Left kidney (tissue), 2 donors: Measurements from ENCODE around the gene TMEM198. TPM values are rescaled to one million over a fixed set of nuclear protein-coding genes. Genes with fewer than 3 reads are reported as not detected.

ENCODE experiments used
- DNase-seq: peaks from one replicate; pipeline ENCODE4 v3.0.0-alpha.2; 2013
- polyA plus RNA-seq: library from polyadenylated mRNA; unstranded; fragments of 120-200 nt; gene quantifications from one replicate; pipeline ENCODE4 v1.2.1, GENCODE V29; 2013; ENCODE audit not compliant: insufficient read length

Gene TMEM198
- polyA plus RNA-seq, 1 donor, result 2.5 TPM

DNA sequence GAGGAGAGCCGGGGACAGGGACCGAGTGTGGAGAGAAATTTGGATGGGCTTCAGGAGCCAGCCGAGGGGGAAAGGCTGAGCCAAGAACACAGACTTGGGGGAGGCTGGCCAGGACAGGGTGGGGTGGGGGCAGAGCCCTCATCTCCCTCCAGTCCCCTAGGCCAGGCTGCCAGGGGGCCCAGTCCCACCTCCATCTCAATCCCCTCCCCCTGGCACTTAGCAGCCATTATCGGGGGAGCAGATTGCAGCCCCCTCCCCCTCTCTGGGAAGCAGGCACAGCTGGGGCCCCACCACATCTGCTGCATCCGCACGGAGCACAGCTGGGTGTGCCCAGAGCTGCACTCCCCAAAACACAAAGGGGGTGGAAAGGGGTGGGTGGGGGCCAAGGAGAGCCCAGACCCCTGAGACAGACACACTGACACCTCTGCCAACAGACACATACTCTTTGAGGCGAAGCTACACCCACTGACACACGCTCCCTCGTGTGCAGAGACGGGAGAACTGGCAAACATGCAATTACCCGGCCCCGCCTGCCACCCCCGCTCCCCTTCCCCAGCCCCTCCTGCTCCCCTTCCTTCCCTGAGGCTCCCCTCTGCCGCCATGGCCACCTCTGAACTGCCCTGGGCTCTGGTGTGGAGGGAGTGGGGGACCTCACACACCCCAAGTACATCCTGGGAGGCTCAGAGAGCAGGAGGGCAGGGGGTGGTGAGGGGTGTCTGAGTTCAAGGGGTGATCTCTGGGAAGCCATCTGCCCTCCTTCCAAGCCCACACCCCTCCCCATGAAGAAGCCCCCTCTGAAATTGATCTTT lies 34.7 kb upstream of the TMEM198 start:
- DNase-seq, result no peak

DNA sequence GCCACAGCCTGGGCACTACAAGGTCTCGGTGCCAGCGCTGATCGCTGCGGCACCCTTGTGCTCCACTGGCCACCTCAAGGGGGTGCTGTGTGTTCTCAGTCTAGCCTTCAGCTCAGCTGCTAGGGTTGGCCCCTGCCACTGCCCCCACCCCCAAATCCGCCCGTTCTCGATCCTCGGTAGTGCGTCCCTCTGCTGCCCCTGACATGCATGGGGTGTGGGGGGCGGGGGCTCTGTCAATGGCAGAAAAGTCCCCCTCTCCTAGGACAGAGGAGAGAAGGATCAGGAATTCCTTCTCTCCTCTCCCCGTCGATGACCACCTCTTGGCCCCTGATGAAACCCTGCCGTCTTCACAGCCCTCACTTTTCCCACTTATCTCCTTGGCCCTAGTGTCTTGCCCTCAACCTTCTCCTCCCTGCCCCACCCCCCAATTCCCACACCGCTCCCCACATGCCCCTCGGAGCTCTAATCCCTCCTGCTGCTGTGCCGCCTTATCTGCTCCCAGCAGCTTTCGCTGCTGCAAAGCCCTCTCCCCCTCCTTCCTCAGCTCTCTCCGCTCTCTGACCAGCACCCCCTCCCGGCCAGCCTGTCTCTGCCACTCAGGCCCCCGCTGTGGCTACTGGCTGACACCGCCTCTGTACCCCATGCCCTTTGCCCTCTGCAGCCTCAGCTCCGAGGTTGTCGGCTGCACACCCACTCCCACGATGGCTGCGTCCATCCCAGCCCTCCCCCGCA lies 33.9 kb upstream of the TMEM198 start:
- no peak for DNase-seq

DNA sequence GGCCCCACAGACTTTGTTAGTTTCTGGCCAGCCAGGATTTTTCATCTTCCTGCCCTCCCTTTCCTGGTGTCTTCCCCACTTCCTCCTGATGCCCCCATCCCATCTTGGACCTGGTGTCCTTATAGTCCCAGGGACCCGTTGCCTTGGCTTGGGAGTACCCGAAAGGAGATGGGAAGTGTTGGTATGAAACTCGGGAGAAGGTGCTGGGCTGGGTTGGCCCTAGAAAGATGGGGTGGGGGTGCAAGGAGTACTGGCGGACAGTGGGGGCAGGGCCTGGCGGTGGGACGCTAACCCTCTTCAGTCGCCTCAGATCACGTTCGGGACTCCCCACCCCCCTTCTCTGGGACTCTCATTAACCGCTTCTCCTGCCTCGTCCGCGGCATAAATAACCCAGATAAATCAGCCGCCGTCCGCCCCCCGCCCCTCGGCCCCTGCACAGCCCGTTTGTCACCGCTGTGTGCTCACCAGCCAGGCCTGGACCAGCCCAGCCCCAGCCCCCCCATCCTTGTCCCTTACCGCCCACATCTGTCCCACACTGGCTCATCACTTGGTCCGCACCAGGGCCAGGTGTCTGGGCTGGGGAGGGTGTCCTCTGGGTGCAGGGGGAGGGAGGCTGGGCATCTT lies 33.2 kb upstream of the TMEM198 start:
- no peak for DNase-seq

DNA sequence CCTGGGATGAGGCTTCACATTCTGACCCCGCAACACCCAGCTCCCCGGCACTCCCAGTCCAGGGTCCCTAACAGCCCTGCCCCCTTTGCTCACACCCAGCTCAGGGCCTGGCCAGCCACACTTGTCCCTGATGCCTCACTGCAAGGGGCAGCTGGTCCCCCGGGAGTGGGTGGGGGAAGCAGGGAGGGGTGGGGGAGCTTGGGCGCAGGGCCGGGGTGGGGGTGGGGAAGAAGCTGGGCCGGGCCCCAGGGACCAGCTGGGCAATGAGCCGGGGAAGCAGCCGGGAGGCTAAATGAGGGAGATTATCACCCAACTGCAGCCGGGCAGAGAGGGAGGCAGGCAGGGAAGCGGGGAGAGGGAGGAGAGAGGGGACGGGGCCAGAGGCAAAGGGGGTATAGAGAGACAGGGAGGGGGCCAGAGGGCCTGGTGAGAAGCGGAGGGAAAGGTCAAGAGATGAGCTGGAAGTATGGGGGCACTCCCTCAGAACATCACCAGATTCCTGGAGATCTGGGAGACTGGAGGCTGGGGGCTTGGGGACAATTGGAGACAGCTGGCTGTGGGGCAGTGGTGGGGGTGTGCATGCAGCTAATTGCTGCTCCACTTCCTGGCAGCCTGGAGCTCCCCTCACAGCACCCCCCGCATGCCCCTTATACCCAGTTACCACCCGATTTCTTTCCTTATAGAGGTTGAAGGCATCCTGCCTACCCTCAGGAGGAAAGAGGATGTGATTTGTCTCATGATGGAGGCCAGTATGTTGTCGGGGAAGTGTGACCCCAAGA lies 32.1 kb upstream of the TMEM198 start:
- no peak for DNase-seq

DNA sequence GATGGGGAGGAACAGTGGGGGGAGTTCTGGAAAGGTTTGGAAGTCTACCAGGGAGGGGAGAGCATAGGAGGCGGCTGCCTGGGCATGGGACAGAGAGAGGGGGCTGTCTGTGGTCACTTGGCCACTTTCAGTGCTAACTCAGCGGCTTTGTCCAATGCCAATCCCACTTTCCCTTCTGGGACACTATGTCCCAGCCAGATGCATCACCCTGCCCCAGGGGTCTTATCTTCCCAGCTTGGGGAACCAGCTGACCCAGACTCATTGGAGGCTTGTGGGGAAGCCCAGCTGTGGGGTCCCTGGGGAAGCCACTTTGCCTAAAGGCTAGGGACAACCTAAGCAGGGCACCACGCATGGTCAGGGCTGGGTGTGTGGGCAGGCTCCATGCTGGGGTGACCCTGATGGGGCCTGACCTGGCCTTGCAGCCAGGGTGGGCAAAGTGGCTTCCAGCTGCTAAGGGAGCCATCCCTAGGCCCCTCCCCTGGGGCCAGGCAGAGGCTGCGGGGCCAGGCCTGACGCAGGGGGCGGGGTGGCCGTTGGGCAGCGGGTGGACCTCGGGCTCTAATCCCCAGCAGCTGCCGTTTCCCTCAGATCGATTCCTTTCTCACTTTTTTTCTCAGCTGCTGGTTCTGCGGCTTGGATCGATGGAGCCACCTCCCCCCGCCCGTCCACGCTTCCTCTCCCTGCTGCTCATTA lies 31.2 kb upstream of the TMEM198 start:
- DNase-seq, result no peak

DNA sequence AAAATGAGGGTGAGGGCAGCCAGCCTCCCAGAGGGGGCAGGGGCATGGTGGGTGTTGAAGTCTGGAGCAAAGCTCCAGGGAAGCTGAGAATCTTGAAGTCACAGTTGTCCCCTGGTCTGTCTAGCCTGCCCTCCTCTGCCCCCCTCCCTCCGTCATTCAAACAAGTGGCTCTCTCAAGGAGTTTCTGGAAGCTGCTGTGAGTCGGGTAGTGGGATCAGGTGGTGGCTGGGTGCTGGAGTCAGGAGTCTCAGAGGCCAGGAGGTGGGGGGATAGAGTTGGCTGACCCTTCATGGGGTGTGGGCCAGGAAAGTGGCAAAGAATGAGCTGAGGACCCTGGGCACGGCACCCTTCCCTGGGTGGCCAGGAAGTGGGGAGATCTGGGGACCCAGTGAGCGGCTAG lies 30.0 kb upstream of the TMEM198 start:
- no peak for DNase-seq

DNA sequence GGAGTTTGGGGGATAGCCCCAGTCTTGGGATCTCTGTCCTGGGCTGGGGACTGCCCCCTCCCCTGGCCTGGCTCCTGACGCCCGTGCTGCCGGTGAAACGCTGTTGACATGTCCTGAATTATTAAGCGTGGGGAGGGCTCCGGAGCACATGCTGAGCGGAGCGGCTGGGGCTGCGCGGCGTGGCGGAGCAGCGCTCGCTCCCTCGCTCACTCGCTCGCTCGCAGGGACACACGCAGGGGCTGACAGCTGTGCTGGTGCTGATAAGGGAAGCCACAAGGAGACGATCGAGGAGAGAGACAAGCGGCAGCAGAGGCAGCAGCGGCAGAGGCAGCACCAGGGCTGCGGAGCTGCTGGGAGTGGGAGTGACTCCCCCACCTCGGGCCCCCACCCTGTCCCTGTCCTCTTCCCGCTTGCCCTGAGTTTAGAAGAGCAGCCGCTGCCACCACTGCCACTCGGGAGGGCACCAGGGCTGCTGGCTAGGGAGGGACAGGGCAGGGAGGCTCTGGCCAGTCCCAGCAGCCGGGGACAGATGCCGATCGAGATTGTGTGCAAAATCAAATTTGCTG lies 29.5 kb upstream of the TMEM198 start, which contains the start of gene ASIC4:
TSS of gene ASIC4 (plus strand) at position 287 of the 566 bp plus-strand sequence. CDS start at position 530, 243 bp downstream.
- DNase-seq, result no peak

DNA sequence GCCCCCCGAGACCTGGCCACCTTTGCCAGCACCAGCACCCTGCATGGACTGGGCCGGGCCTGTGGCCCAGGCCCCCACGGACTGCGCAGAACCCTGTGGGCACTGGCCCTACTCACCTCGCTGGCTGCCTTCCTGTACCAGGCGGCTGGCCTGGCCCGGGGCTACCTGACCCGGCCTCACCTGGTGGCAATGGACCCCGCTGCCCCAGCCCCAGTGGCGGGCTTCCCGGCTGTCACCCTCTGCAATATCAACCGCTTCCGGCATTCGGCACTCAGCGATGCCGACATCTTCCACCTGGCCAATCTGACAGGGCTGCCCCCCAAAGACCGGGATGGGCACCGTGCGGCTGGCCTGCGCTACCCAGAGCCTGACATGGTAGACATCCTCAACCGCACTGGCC lies 29.0 kb upstream of the TMEM198 start:
- no peak for DNase-seq

DNA sequence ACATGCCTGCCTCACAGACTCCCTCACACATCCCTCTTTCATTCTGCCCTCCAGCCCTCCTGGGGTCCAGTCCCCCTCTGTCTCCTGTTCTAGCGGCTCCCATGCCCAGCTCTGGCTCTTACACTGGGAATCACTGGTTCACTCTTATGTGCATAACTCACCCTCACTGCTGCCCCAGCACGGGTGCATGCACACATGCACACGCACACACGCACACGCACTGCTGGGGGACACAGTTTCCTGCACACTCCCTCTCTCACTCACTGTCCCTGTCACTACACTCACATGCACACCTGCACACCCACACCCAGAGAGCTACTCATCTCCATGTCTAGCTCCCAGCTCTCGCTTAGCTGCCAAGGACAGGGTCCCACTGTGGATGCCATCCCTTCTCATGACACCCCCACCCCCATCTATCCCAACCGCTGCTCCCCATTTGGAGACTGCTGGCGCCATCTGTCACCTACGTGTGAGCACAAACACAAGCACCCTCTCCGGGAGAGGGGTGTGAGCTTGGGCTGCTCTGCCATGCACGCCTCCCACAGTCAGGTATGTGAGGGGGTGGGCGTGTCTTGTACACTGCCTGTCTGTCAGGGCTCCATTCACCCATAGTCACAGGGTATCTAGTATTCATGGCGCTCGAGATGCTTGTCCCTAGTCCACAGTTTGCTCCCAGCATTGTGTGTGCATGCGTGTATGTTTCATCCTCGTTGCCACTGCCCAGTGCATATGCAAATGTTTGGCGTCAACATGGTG lies 27.8 kb upstream of the TMEM198 start:
- no peak for DNase-seq

DNA sequence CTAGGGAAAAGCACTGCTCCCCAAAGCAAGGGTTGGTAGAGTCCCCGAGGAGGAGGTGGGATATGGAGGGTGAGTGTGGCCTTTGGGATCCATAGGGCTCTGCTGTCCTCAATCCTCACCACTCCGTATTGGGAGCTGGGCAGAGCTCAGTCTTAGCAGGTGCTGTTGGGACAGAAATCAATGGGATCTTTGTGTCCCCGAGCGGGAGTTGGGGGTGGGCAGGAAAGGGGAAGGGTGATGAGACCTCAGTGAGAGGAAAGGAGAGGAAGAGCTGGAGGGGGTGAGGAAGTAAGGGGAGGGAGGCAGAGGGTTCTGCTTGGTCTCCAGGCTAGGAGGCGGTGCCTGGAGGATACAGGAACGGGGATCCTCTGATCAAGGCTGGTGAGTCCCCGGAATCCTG lies 26.9 kb upstream of the TMEM198 start:
- no peak for DNase-seq

DNA sequence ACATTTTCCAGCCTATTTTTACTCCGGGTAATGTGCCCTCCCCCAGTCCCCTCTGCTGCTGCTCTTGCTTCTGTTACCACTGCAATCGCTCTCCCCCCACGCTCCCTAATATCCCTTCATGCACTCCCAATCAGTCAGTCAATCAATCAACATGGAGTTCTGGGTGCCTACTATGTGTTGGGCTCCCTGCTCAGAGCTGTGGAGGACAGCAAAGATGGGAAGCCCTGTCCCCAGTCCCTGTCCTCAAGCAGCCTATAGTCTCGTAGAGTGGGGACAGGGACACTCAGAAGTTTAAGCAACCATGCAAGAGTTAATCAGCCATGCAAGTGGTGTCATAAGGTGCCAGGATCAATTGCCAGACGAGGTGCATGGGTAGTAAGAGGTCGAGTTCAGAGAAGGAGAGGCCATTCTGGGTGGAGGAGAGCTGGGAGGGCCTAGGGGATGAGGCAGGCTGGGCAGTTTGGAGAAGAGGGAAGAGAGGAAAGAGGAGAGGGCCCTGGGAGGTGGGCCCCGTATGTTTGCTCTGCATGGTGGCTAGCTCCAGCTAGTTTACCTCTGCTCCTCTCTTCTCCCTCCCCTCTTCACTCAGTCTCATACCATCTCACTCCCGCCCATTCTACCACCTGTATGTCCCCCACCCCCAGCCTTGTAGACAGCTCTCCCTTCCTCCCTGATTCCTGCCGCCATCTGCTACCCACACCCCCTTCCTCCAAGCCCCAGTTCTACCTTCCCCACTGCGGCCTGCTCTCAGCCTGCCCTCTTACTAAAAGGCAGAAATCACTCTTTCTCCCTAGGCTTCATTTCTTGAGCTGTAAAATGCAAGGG lies 25.7 kb upstream of the TMEM198 start:
- no peak for DNase-seq

DNA sequence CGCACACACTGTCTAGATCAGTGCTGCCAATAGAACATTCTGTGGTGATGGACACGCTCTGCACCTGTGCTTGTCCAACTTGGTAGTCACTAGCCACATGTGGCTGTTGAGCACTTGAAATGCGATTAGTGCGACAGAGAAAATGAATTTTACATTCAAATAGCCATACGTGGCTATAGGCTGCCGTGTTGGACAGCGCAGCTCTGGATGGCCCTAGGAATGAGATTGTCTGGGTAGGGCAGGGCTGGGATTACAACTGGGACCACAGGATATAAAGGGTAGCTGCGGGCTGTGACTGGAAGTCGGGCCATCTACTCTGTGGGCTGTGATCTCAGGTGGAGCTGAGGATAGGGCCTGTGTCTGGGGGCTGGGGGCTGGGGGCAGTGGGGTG lies 24.3 kb upstream of the TMEM198 start:
- DNase-seq, result no peak

DNA sequence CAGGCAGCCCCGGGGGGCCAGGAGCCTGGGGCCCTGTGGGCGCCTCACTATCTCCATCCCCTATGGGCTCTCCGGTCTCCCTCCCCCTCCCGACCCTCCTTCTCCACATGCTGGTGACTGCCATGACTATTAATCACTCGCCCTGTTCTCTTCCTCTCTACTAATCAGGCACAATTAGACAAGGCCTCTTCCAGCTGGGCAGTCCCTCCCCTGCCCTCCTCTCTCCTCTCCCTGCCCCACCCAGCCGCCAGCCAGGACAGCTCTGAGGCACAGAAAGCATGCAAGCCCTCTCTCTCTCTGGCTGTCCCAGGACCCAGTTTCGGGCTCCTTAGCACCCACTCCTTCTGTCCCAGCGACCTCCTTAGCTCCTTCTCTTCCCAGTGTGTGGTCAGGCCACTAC lies 23.7 kb upstream of the TMEM198 start:
- DNase-seq, result no peak

DNA sequence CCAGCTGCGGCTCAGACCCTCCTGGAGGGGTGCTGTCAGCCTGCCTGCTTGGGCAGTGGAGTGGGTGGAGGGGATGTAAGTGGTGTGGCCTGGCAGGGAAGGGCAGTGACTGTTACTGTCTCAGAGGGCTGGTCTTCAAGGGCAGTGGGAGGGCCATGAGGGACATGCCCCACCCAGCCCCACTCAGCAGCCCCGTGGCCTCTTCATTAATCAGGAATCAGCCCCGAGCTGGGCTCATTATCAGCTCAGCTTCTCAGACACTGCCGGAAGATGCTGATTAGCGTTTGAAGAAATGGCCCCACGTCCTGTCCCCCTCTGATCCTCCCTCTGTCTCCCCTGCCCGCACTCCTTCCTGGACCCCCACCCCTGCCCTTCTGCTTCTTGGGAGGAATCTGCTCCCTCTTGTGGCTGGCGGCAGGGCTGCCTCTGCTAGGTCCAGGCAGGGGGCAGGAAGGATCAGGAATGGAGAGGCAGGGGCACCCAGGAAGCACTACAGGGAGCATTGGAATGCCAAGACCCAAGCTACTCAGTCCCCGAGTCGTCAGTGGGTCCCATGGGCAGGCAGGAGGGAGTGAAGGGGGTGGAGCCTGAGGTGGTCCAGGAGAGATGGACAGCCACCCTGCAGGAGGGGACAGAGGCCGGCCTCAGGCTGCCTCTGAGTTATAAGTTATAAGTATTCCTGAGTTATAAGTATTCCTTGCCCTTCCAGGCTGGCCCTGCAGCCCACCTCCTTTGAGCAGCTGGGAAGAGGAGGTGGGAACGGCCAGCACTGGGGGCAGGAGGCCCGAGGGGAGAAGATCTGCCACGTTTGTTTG lies 22.6 kb upstream of the TMEM198 start:
- DNase-seq, result no peak

DNA sequence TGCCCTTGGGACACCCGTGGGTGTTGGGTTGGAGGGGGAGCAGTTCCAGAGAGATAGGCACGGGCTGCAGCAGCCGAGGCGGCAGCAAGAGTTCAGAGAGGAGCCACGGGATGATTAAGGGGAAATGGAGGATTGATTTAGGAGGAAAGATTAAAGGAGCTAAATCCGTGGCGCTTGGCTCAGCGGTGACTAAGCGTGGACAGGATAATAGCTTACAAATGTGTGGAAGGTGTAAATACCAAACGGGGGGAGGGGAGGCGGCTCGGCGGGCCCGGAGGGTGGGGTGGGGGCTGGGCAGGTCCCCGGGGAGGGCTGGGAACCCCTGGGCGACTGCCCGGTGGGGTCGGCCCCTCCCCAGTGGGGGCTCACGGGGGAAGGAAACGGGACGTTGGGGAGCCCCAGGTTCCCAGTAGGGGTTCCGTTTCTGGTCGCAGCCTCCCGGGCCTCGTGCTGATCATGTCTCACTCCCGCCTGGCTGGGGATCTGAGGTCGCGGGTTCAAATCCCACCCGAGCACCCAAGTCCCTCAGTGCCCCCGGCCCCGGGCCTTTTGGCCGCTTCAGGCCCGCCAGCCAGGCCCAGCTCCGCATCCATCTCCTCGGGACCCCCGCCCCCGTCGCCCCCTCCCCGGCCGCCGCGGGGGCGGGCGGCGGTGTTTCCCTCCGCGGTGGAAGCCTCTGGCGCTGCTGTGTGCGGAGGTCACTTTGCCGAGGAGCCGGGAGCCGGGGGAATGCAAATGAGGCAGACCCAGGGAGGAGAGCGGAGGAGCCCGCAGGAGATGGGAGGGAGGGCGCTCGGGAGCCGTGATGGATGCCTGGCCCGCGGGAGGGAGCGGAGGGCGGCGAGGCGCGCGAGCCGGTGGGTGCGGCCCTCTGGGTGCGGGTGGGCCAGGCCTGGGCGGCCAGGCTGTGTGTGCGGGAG lies 21.5 kb upstream of the TMEM198 start:
- no peak for DNase-seq

DNA sequence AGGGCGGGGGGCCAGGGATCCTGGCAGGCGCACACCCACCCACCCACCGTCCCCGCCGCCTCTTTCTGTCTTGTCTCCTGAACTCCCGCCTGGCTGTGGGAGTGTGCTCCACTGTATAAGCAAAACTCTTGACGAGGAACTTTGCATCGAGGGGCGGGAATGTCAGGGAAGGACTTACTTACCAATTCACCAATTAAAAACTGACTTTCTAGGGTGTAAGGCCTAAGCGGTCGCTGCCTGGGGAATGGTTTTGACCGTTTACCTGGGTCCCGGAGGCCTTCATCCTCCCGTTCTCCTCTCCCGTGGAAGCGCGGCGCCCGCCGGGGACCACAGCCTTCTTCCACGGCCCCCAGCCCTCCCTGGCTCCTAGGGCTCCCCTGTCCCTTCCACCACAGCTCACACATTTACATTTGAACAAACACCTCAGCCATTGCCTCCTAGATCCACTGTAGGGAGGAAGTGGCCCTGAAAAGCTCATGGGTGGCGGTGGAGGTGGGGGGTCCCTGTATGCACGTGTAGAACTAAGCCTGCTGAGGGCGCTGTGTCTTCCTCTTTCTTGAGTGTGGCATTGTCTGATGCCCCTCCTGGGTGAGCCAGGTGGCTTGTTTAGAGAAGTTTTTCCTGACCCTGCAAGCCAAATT lies 20.7 kb upstream of the TMEM198 start:
- no peak for DNase-seq

DNA sequence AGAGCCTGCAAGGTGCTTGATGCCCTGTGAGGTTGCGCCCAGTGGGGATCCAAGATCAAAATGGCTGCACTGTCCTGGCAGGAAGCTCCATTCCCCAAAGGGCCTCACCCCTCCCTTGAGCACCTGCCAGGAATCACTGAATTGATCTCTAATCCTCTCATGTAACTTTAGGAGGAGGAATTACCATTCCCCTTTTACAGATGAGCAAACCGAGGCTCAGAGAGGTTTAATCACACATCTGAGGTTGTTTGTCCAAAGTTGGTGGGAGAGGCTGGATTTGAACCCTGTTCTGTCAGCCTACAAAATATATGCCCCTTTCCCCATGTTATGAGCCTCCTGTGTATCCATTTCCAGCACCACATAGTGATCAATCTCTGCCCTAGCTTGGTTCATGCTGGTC lies 19.0 kb upstream of the TMEM198 start:
- DNase-seq, result no peak
